ENCODE results near the gene LONRF2. TPM values are rescaled to one million over a fixed set of nuclear protein-coding genes. Genes with fewer than 3 reads are reported as not detected.

The LONRF2 gene
- not detected in 2 replicates for total RNA-seq

DNA sequence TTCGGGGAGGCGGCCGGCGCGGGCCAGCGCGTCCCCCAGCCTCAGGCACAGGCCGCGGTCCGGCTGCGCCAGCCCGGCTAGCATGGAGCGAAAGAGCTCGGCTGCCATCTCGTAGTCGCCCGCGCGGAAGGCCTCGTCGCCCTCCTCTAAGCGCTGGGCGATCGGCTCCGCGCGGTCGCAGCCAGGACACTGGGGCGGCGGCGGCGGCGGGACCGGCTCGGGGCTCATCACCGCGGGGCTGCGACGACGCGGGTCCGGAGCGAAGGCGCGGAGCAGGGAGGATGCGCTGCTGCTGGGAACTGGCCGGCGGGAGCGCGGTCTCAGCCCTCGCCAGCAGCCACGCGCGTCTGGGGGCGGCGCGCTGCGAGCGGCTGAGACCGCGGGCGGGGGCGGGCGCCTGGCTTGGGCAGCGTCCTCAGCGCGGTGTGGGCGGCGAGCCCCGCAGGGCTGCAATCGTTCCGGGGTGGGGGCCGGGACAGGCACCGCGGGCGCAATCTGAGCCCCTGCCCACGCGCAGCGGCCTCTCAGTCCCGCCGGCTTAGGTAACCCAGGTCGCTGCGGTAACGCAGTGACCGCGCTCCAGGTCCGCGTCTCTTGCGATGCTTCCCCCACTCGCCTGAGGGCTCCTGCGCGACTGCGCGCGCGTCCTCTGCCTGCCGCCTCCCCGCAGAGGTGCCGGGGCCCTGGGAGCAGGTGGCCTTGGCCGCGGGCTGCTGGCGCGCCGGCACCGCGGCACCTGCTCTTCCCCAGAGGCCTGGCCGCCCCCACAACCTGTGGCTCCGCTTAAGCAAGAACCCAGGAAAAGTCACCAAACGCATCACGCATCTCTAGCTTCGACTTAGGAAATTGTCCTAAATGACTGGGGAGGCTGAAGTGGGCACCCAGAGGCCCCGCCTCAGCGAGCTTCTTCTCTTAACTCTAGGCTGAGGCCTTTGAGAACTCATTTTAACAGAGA, at the start of gene LONRF2:
Gene LONRF2, minus strand, starts transcription at position 636 of the 955 bp plus-strand sequence. Its CDS starts 408 bp downstream, at position 228.

Small RNA genes lying within 50 kb of the gene (small RNA-seq; reads per million reads assigned to genes)
- gene AC012493.2 = not detected

Other genes starting within 250 kb of the LONRF2 start
- under 0.01 and 0.10 TPM in 2 replicates for gene AFF3, start 179.9 kb downstream of the LONRF2 start, total RNA-seq
- 12.9 and 19.3 TPM in 2 replicates for gene CHST10, start 95.2 kb upstream of the LONRF2 start, total RNA-seq
- not detected in 2 replicates for gene NMS, start 148.0 kb upstream of the LONRF2 start, total RNA-seq
- 15.4 and 27.5 TPM in 2 replicates for gene PDCL3, start 240.5 kb upstream of the LONRF2 start, total RNA-seq